A549 (cell line): Measurements from ENCODE around the gene AAGAB. TPM values are rescaled to one million over a fixed set of nuclear protein-coding genes. Genes with fewer than 3 reads are reported as not detected.
A peak's percentile ranks its signal among the peaks of the same experiment; 100 is the strongest.

ENCODE experiments used
- ATAC-seq, 2 experiments: fragments of 200-7000 bp in 1 of 2; fragments of >200 bp in 1 of 2; cut with Nextera tagmentation in 1 of 2; cut with Tn5 transposase in 1 of 2; 3 replicates each; pipeline versions ENCODE4 v1.8.0 to v1.9.1; 2018 to 2020; ENCODE audit warnings: mild to moderate bottlenecking in 1 of 2, moderate library complexity in 1 of 2
- CTCF ChIA-PET: fragments of 300-600 bp; sonication (Branson Sonifier 250); formaldehyde crosslinking; extraction: SDS; loops from one replicate; lab custom pipeline; 2021; ENCODE audit warnings: antibody characterized with exemption, inconsistent platforms; lab: Yijun Ruan, JAX
- POLR2A ChIA-PET: fragments of 350-600 bp; formaldehyde crosslinking; extraction: SDS; loops from one replicate; lab custom pipeline; 2021; ENCODE audit warnings: antibody characterized with exemption, inconsistent platforms; lab: Yijun Ruan, JAX
- DNase-seq, 2 experiments: peaks; one replicate each; pipeline versions ENCODE4 v3.0.0 to v3.0.0-alpha.2; 2011 to 2016; ENCODE audit warnings: low read depth in 1 of 2, low spot score in 1 of 2
- FAIRE-seq: peaks from 2 replicates; lab custom pipeline; 2011; peaks lifted over from hg19 to GRCh38; lab: Jason Lieb, UNC
- H3K27ac ChIP-seq, 2 experiments: fragments of >200 bp; sonication (Bioruptor Twin); formaldehyde crosslinking; 3 replicates each; pipeline ENCODE4 v1.5.1; 2016 to 2017
- H3K4me1 ChIP-seq: fragments of >200 bp; sonication (Bioruptor Twin); formaldehyde crosslinking; 3 replicates; pipeline ENCODE4 v1.6.1; 2016
- H3K4me2 ChIP-seq: fragments of >200 bp; sonication (Bioruptor Twin); formaldehyde crosslinking; 3 replicates; pipeline ENCODE4 v1.6.1; 2016
- H3K4me3 ChIP-seq: fragments of >200 bp; sonication (Bioruptor Twin); formaldehyde crosslinking; 3 replicates; pipeline ENCODE4 v1.5.1; 2016
- H3K9me3 ChIP-seq: fragments of >200 bp; sonication (Bioruptor Twin); formaldehyde crosslinking; 3 replicates; pipeline ENCODE4 v1.6.1; 2016
- ATOH8 ChIP-seq: fragments of 250-450 bp; sonication (Bioruptor Pico); IDR thresholded peaks from 2 replicates; pipeline ENCODE4 v1.5.0; 2020; ENCODE audit warnings: low read depth, mild to moderate bottlenecking, moderate library complexity
- EHMT2 ChIP-seq: fragments of 200-600 bp; sonication (generic); IDR thresholded peaks from 2 replicates; pipeline ENCODE4 v1.6.1; 2016; ENCODE audit warnings: antibody characterized with exemption, low read depth, mild to moderate bottlenecking, moderate library complexity
- FOSL2 ChIP-seq, 2 experiments: fragments of 450-650 bp in 1 of 2; fragments of >200 bp in 1 of 2; sonication (Bioruptor Twin) in 1 of 2; formaldehyde crosslinking; IDR thresholded peaks; 2 replicates each; pipeline versions ENCODE4 v1.5.0 to v1.6.1; 2016 to 2020; ENCODE audit warnings: mild to moderate bottlenecking in 1 of 2, moderate library complexity in 1 of 2
- JUN ChIP-seq, 2 experiments: fragments of >200 bp; sonication (Bioruptor Twin); formaldehyde crosslinking; IDR thresholded peaks; 2 replicates in 1 of 2; 3 replicates in 1 of 2; pipeline ENCODE4 v1.6.1; 2016 to 2017
- MAFK ChIP-seq: fragments of 450-650 bp; IDR thresholded peaks from 2 replicates; pipeline ENCODE4 v1.6.1; 2014; ENCODE audit not compliant: partially characterized antibody
- MAZ ChIP-seq: fragments of 150-350 bp; IDR thresholded peaks from 2 replicates; pipeline ENCODE4 v1.6.1; 2014; ENCODE audit warnings: antibody characterized with exemption, low read depth, low read length, borderline replicate concordance
- MYC ChIP-seq: IDR thresholded peaks from 2 replicates; pipeline ENCODE4 v1.6.1; 2012; ENCODE audit warnings: mild to moderate bottlenecking, inconsistent platforms, low read length, improper control_type of control experiment, borderline replicate concordance
- POLR2AphosphoS2 ChIP-seq: conservative IDR thresholded peaks from 2 replicates; pipeline ENCODE4 v1.6.1; 2012; ENCODE audit warnings: low read length, improper control_type of control experiment, inconsistent platforms
- RCOR1 ChIP-seq: fragments of 150-350 bp; IDR thresholded peaks from 2 replicates; pipeline ENCODE4 v1.6.1; 2014; ENCODE audit warnings: antibody characterized with exemption, low read length, low read depth
- RNF2 ChIP-seq: fragments of 200-600 bp; sonication (generic); IDR thresholded peaks from 2 replicates; pipeline ENCODE4 v1.6.1; 2016; ENCODE audit warnings: low read depth, mild to moderate bottlenecking, antibody characterized with exemption, moderate library complexity, borderline replicate concordance
- TFCP2L1 ChIP-seq: fragments of 250-450 bp; sonication (Bioruptor Pico); IDR thresholded peaks from 2 replicates; pipeline ENCODE4 v1.5.0; 2021; ENCODE audit warnings: mild to moderate bottlenecking
- ZFP36 ChIP-seq: fragments of 450-650 bp; IDR thresholded peaks from 2 replicates; pipeline ENCODE4 v1.6.1; 2014; ENCODE audit warnings: borderline replicate concordance; ENCODE audit not compliant: partially characterized antibody
- ZNF302 ChIP-seq: fragments of 250-450 bp; sonication (Bioruptor Pico); IDR thresholded peaks from 2 replicates; pipeline ENCODE4 v1.9.0; 2021; ENCODE audit warnings: inconsistent platforms, mild to moderate bottlenecking, moderate library complexity
- WGBS: methylation state at CpG from one replicate; pipeline ENCODE4 v1.1.6; 2017; ENCODE audit errors: missing lambda C conversion rate; 5-methylcytosine and 5-hydroxymethylcytosine counted together
- polyA plus RNA-seq, 4 experiments: library from polyadenylated mRNA; depleted of rRNA in 3 of 4; stranded (reverse); fragments of >200 nt; fragmentation: RNase III in 1 of 4; extraction: RNeasy Plus Mini Kit Qiagen cat#74134 plus additional on column Dnase treatment in 1 of 4; gene quantifications; 2 replicates in 3 of 4; 3 replicates in 1 of 4; pipeline ENCODE4 v1.2.3, GENCODE V29; 2011 to 2017

AAGAB gene
- polyA plus RNA-seq, 2 of the 4 experiments (the other 2 are of a cell fraction), result 68.9 to 107 TPM

GRCh38 chr15:67173786-67174185 lies 80.7 kb downstream of the AAGAB start (continued):
- TF ChIP-seq ZFP36, result no peak

- Histone ChIP-seq H3K4me1 (peaks cover 91% of the 10 kb centered on the region), H3K9me3 (no peaks in the 10 kb centered on the region), H3K4me2 (no peak overlapping the region), H3K27ac (peak overlapping the region in 1 of 2 experiments; percentile 84; a peak in 3 of 6 replicates), H3K4me3 (no peak overlapping the region)
- DNase-seq (no peak), FAIRE-seq (no peak), ATAC-seq (no peak)
- TF ChIP-seq ZNF302 (CRISPR knock-in tag) (no peak), POLR2AphosphoS2 (0 out of 2 replicates have a peak, but pooled peaks have one; percentile 64), RNF2 (no peak), ATOH8 (no peak)
- WGBS, result 91% methylated on average over 8 of the region's 8 CpGs
- CTCF ChIA-PET, result interaction anchor here (2.8 kb wide), 2 partner anchors 27 to 226 kb away, joined by 6 to 9 read pairs; no protein-coding TSS in a partner anchor
- POLR2A ChIA-PET, result no interaction called here
Measured at GRCh38 chr15:67173005-67173404, 81.5 kb downstream of the AAGAB start.

GRCh38 chr15:67172172-67172571 lies 82.3 kb downstream of the AAGAB start:
- 77% methylated on average over 6 of the region's 6 CpGs for WGBS
- peak overlapping the region in 1 of 2 experiments; percentile 84; a peak in 3 of 6 replicates for H3K27ac ChIP-seq
- peaks cover 91% of the 10 kb centered on the region for H3K4me1 ChIP-seq
- DNase-seq, result no peak
- TF ChIP-seq TFCP2L1 (CRISPR knock-in tag) (no peak), RCOR1 (no peak), EHMT2 (no peak), MAZ (no peak)
- ATAC-seq, result no peak
- H3K4me2 ChIP-seq, result no peak overlapping the region
- no peaks in the 10 kb centered on the region for H3K9me3 ChIP-seq
- no peak overlapping the region for H3K4me3 ChIP-seq
- ChIA-PET CTCF (interaction anchor here (1.6 to 2.8 kb wide), 3 partner anchors 8 to 225 kb away, joined by 4 to 9 read pairs (median 6); no protein-coding TSS in a partner anchor), POLR2A (interaction anchor here (0.6 kb wide), 1 partner anchor 300 kb away, joined by 3 read pairs; no protein-coding TSS in a partner anchor)
- FAIRE-seq, result no peak

- Histone ChIP-seq H3K9me3 (no peaks in the 10 kb centered on the region), H3K4me2 (no peak overlapping the region), H3K27ac (peak overlapping the region in 1 of 2 experiments; percentile 84; a peak in 2 of 6 replicates), H3K4me1 (peaks cover 91% of the 10 kb centered on the region), H3K4me3 (no peak overlapping the region)
- DNase-seq, result no peak
- ChIA-PET POLR2A (interaction anchor here (0.6 kb wide), 1 partner anchor 299 kb away, joined by 3 read pairs; no protein-coding TSS in a partner anchor), CTCF (interaction anchor here (1.6 to 2.8 kb wide), 4 partner anchors 9 to 225 kb away, joined by 4 to 9 read pairs (median 5); no protein-coding TSS in a partner anchor)
- 81% methylated on average over 4 of the region's 4 CpGs for WGBS
- no peak for FAIRE-seq
- no peak for ATAC-seq
- TF ChIP-seq MYC (no peak), FOSL2 (IDR thresholded peaks at IDR 0.05) (no peak), FOSL2 (CRISPR knock-in tag; IDR thresholded peaks at IDR 0.05) (no peak), MAFK (no peak), JUN (IDR thresholded peaks at IDR 0.05) (peak in 1 of 2 experiments; percentile 19; a peak in 1 of 5 replicates)
Measured at GRCh38 chr15:67171471-67171870, 83.0 kb downstream of the AAGAB start.

- Histone ChIP-seq H3K4me2 (no peak overlapping the region), H3K9me3 (no peaks in the 10 kb centered on the region), H3K4me1 (peaks cover 91% of the 10 kb centered on the region), H3K27ac (peak overlapping the region in 1 of 2 experiments; percentile 79; a peak in 3 of 6 replicates), H3K4me3 (no peak overlapping the region)
- 86% methylated on average over 12 of the region's 12 CpGs for WGBS
- no peak for DNase-seq
- TF ChIP-seq EHMT2 (no peak), MYC (no peak), MAFK (no peak)
- ChIA-PET POLR2A (no interaction called here), CTCF (interaction anchor here (2.1 to 2.8 kb wide), 2 partner anchors 14 to 224 kb away, joined by 4 to 9 read pairs; no protein-coding TSS in a partner anchor)
- no peak for ATAC-seq
- FAIRE-seq, result no peak
Measured at GRCh38 chr15:67170143-67170925, 84.1 kb downstream of the AAGAB start.
